Activated effector memory CD4-positive, alpha-beta T cell treated with Interleukin-2 at 50 U/mL for 16 hours (primary cell): Measurements from ENCODE around the gene PTP4A2.
"Not testable (repeated sequence)": the region's sequence is repeated elsewhere in the genome, so short reads cannot be mapped to it uniquely, and the experiment has no call there.

Source experiments
- DNase-seq: peaks from one replicate; pipeline ENCODE4 v3.0.0-alpha.2; 2020

Gene PTP4A2

DNA sequence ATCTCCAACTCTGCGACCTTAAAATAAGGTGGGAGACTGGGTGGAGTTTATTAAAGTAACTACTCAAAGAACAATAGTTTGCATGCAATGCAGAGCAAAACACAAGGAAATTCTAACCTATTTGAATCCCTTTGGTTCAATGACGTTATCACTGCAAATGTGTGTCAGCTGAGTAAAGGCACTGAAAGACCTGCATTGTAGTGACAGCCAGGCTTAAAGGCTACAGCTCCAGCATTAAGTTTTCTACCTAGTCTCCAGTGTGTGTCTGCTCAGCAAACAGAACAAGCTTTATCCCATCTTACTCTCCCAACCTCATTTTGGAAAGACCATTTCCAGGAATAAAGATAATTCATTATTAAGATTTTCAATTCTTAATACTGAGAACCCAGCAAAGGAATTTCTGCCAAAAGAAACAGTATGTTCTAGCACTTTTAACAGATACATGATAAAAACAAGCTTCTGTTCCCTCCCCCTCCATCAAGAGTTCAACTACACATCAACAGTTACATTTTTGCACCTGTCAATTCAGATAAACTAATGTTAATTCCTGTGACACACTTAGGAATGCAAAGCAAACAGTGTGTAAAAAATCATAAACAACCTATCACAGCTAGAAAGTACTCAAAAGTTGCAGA is 14.2 kb downstream of the PTP4A2 start:
- no peak for DNase-seq

DNA sequence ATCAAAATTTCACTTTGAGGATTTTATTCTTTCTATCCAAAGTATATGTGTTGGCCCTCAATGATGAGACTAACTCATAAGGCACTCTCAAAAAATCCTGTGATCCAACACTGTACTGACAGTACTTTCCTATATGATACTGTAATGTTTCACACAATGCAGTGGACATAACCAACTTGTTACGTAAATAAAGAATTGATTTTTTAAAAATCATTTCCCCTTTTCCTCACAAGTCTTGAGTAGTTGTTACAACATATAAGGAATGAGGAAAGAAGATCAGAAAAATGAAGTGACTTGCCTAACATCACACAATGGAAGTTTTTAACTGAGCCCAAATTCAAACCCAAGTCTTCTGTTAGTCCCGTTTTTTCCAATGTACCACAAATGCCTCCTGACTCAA is 17.2 kb downstream of the PTP4A2 start:
- no peak for DNase-seq

DNA sequence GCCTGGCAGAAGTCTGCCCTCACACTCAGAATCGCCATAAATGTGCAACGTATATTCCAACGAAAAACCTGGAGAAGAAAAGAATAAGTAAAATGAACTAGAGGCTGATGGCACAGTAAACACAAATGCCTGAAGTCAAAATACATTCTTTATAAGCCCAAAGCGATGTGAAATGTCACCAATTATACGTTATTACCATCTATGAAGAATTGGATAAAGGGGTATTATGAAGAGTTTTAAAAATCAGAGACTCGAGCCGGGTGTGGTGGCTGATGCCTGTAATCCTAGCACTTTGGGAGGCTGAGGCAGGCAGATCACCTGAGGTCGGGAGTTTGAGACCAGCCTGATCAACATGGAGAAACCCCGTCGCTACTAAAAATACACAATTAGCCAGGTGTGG is 18.6 kb downstream of the PTP4A2 start:
- DNase-seq: no peak

DNA sequence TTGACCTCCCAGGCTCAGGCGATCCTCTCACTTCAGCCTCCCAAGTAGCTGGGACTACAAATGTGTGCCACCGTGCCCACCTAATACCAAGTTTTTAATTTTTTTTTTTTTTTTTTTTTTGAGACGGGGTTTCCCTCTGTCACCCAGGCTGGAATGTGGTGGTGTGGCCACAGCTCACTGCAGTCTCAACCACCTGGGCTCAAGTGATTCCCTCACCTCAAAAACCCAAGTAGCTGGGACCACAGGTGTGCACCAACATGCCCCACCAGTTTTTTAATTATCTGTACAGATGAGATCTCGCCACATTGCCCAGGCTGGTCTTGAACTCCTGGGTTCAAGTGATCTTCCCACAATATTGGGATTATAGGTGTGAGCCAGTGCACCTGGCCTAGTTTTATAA is 22.7 kb downstream of the PTP4A2 start:
- DNase-seq: no peak

DNA sequence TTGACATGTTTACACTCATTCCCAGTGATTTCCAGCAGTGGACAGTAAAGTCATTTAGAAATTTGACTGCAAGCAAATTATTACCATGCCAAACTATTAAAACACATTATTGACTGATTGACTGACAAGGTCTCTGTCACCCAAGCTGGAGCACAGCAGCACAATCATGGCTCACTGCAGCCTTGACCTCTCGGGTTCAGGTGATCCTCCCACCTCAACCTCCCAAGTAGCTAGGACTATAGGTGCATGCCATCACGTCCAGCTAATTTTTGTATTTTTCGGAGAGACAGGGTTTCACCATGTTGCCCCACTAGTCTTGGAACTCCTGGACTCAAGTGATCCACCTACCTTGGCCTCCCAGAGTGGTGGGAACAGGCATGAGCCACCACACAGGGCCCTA is 24.2 kb downstream of the PTP4A2 start:
- no peak for DNase-seq

DNA sequence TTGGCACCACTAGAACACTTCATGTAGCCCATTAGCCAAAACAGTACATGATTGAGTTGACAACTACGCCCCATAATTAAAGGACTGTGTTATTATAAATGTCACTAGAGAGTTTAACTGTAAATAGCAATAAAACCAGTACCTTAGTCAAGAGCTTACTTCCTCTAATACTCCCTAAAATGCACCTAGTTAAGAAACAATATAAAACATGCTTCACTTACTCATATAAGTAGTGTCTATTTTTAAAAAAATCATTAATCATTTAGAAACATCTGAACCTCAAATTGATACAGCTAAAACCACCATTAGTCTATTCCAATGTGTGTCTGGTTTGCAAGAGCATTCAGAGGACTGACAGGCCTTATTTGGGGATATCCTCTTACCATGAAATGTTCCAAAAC is 25.3 kb downstream of the PTP4A2 start:
- no peak for DNase-seq

DNA sequence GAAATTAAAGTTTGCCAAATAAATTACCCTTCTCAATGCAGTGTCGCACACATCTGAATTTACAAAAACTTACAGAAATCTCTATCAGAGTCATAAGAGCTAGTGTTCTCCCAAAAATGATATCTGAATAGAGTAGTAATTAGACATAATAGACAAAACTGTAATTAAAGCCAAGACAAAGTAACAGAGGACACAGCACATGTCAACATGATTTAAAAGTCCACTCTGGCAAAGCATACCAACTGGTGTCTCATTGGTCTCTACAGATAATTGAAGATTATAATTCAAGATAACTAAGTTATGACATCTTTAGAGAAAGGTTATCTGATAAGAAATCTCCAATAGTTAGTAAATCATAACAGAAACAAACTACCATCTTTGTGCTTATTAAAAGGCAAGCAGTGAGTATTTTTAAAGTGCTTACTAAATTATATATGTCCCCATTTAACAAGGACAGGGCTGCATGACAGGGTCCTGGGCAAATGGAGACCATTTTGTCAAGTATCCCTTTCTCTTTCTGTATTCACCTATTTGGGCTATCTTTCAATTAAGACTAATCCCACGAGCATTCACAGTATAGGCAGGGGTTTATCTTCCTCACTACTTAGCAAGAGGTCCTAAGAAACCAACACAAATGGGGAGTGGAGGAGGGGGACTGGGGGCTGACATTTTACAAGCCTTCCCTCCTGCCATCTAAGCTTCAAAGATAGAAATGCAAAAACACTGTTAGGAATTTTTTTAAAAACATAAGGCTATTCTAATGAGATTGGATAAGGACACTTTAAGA is 26.0 kb downstream of the PTP4A2 start:
- no peak for DNase-seq

DNA sequence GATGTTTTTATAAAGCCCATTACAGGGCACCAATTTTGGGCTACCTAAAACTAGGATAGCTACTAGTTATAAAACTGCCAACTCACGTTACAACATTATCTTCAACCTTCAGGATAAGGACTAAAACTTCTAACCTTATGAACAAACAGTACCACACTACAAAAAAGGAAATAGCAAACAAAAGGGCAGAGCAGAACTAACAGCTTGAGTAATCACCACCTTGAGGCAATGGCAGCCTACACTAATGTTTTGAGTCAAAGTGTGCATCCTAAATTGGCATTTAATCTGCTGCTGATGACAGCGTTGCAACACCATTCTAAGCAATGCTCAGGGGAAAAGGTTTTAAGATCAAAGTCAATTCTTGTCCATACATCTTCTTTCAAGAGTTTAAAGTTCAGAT is 27.2 kb downstream of the PTP4A2 start:
- no peak for DNase-seq

DNA sequence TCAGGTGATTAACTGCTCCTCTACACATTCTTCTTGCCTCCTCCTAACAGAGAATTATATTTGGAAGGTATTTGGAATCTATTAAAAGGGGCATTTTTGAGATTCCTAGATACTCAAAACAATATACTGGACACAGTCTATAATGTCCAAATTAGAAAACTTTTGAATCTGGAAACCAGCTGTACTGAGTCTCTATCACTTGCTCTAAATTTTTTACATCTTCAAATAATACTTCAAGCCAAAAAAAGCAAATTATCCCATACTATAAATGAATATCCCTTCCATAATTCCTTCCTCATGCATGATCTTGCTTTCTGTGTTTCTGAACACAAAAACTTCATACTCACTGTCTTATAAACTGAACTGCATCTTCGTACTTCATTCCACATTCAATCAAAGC is 28.5 kb downstream of the PTP4A2 start:
- no peak for DNase-seq

DNA sequence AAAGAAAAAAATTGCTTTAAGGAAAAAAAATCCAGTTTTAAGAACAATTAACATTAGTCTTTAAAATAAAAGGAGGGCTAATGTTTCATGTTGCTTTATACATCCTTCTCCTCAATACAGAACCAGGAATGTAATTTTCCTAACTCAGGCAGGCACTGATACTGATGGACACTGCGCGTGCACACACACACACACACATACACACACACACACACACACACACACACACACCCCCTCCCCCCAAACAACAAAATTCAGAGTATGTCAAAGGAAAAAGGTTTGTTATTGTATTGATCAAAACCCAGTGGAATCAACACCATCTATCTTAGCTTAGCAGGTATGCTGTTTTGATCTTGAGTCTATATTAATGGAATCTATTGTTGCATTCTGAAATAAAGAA is 31.6 kb downstream of the PTP4A2 start:
- DNase-seq: no peak

DNA sequence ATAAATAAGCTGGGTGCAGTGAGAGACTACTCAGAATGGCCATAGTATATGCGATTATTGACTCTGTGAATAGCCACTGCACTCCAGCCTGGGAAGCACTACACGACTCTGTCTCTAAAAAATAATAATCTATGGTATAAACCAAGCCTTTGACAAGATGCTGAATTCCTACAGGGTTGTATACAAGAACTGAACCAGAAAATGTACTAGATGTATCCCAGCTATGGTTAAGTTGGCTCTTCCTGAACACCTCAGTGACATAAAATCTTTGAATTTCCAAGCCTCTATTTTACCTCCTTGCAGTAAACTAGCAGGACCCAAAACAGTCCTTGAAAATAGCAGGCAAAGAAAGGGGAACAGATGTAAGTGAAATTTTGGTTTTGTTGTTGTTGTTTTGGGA is 32.5 kb downstream of the PTP4A2 start:
- DNase-seq: no peak

DNA sequence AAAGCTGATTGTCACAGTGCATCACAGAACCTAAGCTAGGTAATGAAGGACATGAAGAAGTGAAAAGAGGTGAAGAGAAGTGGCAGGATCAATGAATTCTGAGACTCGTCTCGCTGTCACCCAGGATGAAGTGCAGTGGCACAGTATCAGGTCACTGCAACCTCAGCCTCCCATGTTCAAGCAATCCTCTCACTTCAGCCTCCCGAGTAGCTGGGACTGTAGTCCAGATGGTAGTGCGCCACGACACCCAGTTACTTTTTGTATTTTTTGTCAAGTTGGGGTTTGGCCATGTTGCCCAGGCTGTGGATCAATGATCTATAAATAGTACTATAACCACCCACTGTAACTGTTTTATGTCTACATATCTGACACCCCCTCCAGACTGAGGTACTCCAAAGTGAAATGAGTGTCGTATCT is 33.1 kb downstream of the PTP4A2 start:
- no peak for DNase-seq

DNA sequence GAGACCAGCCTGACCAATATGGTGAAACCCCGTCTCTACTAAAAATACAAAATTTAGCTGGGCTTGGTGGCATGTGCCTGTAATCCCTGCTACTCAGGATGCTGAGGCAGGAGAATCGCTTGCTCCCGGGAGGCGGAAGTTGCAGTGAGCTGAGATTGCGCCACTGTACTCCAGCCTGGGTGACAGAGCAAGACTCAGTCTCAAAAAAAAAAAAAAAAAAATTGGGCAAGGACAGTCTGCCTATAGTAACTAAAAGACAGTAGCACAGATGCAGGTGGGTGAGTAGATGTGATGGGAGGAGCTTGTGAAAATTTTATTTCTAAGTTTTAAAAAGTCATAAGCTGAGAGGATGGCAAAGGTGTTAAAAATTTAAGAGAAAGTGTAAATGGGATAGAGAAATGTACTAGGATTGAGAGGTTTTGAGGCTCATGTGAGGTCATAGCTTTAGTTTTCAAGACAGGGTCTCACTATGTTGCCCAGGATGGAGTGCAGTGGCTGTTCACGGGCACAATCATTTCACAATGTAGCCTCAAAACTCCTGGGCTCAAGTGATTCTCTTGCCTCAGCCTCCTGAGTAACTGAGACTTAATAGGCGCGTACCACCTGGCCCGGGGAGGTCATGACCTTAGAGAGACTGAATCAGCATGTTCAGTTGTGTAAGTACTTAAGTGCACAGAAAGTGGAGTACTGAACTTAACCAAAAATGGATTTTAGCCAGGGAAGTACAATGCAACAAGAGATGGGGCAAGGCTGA is 33.7 kb downstream of the PTP4A2 start:
- DNase-seq: no peak

DNA sequence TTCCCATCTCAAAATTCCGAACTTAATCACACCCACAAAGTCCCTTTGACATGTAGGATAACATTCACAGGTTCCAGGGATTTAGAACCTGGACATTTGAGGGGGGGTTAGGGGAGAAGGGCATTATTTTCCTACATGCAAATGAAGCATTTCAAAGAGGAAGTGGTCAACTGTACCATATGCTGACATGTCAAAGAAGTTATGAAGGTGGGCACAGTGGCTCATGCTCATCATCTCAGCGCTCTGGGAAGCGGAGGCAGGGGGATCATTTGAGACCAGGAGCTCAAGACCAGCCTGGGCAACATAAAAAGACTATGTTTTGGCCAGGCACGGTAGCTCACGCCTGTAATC is 35.7 kb downstream of the PTP4A2 start:
- no peak for DNase-seq

DNA sequence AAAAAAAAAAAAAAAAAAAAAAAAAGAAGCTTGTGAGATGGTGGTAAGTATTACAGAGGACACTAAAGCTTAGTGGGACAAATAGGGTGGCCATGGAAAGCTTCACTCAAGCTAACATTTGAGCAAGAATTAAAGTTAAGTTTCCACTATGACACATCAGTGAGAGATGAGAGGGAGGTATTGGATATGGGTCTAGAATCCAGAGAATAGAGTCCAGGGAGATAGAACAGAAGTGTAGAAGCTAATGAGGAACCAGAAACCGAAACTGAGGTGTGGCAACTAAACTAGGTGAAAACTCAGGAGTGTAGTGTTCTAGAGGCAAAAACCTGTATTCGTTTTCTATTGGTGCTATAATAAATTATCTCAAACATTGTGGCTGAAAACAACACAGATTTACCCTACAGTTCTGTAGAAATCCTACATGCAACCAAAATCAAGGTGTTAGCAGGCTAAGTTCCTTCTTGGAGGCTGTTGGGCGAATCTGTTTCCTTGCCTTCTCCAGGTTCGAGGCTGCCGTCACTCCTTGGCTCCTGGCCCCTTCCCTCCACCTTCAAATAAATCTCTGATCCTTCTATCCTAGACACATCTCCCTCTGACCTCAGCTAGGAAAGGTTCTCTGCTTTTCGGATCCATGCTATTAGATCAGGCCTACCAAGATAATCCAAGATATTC is 36.2 kb downstream of the PTP4A2 start:
- DNase-seq: no peak

DNA sequence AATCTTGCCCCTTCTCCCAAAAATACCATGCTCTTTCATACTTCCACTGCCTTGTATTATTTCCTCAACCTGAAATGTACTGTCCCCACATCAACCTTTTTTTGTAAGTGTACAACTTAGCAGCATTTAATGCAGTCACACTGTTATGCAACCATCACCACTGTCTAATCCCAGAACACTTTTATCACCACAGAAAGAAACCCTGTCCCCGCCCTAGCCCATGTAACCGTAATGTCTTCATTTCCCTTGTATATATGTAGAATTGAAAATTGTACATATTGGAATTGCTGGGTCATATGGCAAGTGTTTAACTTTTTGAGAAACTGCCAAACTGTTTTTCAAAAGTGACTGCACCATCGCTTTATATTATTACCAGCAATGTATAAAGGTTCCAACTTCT is 37.4 kb downstream of the PTP4A2 start:
- DNase-seq: no peak

DNA sequence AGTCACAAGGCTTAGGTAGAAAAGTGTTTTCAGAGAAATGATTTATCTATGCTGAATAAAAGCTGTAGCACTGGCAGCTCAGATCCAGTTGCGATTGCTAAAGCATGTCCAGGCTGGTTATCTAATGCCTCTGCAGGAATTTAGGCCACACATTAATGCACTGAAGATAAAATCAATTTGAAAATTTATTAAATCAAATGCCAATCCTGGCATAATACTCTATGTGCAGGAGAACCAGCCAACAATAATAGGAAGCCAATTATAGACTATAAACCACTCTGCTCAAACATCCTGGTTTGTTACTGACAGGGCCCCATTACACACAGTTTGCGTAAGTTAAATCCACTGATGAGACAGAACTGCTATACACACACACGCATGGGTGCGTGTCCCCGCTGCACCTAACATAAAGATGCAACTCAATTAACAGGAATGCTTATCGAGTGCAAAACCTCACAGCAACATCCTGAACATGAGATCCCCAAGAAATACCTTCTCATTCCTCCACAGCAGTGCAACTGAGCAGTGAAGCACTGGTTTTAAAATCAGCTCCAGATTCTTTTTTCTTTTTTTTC is 40.6 kb downstream of the PTP4A2 start:
- no peak for DNase-seq

DNA sequence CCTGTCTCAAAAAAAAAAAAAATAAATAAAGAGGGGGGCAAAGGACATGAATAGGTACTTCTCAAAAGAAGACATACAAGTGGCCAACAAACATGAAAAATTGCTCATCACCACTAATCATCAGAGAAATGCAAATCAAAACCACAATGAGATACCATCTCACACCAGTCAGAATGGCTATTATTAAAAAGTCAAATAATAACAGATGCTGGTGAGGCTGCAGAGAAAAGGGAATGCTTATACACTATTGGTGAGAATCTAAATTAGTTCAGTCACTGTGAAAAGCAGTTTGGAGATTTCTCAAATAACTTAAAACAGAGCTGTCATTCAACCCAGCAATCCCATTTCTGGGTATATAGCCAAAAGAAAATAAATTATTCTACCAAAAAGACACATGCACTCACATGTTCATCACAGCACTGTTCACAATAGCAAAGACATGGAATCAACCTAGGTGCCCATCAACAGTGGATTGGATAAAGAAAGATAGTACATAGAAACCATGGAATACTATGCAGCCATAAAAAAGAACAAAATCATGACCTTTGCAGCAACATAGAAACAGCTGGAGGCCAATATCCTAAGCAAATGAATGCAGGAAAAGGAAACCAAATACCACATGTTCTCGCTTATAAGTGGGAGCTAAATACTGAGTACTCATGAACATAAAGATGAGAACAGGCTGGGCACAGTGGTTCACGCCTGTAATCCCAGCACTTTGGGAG is 42.5 kb downstream of the PTP4A2 start:
- not testable (repeated sequence) for DNase-seq

DNA sequence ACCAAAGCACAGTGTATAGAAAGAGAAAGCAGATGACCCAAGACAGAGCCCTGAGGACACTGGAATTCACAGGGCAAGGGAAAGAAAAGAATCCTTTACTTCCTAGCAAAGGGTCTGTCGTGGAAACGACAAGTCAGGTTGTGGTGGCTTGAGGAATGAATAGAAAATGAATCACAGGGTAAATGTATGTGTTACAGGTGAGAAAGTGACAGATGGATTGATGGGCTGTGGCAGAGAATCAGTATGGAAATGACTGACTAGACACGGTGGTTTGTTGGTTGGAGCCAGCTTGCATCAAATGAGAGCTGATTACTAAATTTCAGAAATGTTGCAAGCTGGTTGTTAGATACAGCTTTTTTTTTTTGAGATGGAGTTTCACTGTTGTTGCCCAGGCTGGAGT is 46.9 kb downstream of the PTP4A2 start:
- no peak for DNase-seq

DNA sequence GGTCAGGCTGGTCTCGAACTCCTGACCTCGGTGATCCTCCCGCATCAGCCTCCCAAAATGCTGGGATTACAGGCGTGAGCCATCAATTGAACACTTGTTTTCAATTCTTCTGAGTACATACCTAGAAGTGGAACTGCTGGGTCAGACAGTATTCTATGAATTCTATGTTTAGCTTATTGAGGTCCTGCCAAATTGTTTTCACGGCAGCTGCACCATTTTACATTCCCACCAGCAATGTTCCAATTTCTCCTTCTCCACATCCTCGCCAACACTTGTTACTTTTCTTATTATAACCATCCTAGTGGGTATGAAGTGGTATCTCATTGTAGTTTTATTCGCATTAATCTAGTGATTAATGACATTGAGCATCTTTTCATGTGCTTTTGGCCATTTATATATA is 49.9 kb downstream of the PTP4A2 start:
- DNase-seq: no peak

DNA sequence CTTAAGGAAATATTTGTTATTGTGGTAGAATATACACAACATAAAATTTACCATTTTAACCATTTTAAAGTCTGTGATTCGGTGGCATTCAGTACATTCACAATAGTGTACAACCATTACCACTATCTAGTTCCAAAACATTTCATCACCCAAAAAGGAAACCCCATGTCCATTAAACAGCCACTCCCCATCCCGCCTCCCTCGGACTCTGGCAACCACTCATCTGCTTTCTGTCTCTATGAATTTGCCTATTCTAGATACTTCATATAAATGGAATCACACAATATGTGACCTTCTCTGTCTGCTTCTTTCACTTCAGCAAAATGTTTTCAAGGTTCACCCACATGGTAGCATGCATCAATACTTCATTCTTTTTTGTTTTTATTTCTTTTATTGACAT is 51.3 kb downstream of the PTP4A2 start:
- no peak for DNase-seq

DNA sequence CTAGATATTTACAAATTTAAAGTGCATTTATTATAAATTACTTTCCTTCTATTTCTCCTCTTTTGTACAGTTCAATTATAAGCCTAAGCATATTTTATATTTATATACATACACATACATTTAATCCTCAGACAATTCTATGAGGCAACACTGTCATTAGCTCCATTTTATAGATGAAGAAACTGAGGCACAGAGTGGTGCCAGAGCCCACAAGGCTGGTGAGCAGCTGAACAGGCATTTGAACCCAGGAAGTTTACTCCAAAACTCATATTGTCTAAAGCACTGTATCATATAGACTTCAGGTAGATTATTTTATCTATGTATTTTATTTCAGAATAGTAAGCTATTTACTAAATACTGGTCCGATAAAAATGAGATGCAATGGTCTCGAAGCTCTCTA is 52.3 kb downstream of the PTP4A2 start:
- no peak for DNase-seq
